GM19463 (cell line): ENCODE measurements around the gene PPP6R1.

Experiments used
- ATAC-seq: cut with Tn5 transposase; IDR thresholded peaks from one replicate; pipeline ENCODE4 v1.9.1; 2021; ENCODE audit warnings: mild to moderate bottlenecking, moderate library complexity; ENCODE audit not compliant: unreplicated experiment

The PPP6R1 gene, protein sequence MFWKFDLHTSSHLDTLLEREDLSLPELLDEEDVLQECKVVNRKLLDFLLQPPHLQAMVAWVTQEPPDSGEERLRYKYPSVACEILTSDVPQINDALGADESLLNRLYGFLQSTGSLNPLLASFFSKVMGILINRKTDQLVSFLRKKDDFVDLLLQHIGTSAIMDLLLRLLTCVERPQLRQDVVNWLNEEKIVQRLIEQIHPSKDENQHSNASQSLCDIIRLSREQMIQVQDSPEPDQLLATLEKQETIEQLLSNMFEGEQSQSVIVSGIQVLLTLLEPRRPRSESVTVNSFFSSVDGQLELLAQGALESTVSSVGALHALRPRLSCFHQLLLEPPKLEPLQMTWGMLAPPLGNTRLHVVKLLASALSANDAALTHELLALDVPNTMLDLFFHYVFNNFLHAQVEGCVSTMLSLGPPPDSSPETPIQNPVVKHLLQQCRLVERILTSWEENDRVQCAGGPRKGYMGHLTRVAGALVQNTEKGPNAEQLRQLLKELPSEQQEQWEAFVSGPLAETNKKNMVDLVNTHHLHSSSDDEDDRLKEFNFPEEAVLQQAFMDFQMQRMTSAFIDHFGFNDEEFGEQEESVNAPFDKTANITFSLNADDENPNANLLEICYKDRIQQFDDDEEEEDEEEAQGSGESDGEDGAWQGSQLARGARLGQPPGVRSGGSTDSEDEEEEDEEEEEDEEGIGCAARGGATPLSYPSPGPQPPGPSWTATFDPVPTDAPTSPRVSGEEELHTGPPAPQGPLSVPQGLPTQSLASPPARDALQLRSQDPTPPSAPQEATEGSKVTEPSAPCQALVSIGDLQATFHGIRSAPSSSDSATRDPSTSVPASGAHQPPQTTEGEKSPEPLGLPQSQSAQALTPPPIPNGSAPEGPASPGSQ

GRCh38 chr19:55258828-55259539, at the start of gene PPP6R1:
Gene PPP6R1, minus strand, starts transcription at chr19:55259017. Its CDS starts 11,914 bp downstream, at chr19:55247103.
- ATAC-seq = peak; percentile 72

GRCh38 chr19:55308281-55308680, 49.5 kb upstream of the PPP6R1 start:
- no peak for ATAC-seq

- ATAC-seq = no peak
Measured at GRCh38 chr19:55306712-55307111, 47.9 kb upstream of the PPP6R1 start.

DNA sequence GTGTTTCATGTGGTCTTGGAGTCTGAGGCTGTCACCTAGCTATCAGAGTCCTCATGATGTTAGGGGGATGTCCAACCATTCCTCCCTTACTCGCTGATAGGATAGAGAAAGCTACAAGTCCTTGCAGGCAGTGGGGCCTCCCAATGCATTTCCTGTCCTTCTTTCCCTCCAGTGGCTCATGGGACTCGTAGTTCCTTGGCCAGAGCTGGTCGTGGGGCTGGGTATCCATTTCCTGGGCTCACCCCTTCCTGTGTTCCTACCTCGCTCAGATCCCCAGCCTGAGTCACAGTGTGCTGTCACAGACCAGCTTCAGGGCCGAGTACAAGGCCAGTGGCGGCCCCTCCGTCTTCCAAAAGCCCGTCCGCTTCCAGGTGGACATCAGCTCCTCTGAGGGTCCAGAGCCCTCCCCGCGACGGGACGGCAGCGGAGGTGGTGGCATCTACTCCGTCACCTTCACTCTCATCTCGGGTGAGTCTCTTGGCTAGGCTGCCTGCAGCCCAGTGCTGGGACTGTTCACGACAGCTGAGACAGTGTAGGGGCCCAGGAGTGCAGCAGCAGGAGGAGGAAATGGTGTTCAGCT, 47.3 kb upstream of the PPP6R1 start:
- ATAC-seq = no peak

- no peak for ATAC-seq
Measured at GRCh38 chr19:55305491-55305890, 46.7 kb upstream of the PPP6R1 start.

GRCh38 chr19:55304980-55305379, 46.2 kb upstream of the PPP6R1 start:
- ATAC-seq = no peak

GRCh38 chr19:55304279-55304978, 45.6 kb upstream of the PPP6R1 start:
- ATAC-seq = no peak

GRCh38 chr19:55303477-55303876, 44.7 kb upstream of the PPP6R1 start:
- no peak for ATAC-seq

GRCh38 chr19:55302318-55302703, 43.5 kb upstream of the PPP6R1 start:
- ATAC-seq = no peak

DNA sequence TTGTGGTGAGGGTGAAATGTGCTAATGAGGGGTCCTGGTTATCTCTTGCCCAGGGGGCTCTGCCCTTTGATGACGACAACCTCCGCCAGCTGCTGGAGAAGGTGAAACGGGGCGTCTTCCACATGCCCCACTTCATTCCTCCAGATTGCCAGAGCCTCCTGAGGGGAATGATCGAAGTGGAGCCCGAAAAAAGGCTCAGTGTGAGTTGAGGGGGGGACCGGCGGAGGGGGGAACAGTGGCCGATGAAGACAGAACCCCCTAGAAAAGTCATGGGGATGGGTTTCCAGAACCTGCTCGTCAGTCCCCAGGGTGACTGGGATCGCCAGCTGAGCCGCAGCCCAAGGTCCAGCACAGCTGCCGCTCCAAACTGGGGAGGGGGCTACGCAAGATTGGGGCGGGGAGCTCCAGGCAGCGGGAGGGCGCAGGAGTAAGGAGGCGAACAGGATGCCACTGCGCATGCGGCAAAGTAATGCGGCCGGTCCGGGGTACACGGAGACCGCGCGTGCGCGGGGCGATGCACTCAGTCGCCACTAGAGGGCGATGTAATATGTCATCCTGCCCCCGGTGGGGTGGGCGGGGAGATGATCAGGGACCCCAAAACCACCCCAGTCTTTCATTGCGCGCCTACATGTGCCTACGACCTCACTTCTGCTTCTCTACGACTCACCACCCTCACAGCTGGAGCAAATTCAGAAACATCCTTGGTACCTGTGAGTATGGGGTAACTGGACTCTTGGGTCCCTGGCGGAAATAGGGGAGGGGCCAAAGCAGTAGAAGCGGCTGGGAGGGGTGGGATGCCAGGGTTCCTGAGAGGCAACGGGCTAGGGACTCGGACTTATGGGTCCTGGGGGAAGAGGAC, 42.9 kb upstream of the PPP6R1 start:
- ATAC-seq = peak; percentile 79

DNA sequence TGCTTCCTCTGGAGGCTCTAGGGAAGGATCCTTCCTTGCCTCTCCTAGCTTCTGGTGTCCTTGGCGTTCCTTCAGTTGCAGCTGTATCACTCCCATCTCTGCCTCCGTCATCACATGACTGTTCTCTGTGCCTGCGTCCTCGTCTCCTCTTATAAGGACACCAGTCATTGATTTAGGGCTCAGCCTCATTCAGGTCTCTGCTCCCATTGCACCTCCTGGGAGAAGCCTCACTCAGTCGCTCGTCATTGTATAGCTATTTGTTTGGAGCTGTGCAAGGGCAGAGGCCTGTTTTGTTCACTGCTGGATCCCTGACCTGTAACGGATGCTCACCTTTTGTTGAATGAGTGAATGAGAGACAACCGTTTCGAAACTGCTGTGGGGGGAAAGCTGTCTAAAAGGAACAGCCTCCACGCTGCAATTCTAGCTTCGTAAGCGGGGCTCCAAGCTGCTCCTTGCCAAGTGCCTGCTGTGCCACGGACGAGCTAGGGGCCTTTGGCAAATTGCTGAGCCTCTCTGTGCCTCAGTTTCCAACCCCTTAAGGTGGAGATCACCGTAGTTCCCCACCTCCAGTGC, 42.2 kb upstream of the PPP6R1 start:
- ATAC-seq = no peak

- no peak for ATAC-seq
Measured at GRCh38 chr19:55299991-55300390, 41.2 kb upstream of the PPP6R1 start.

DNA sequence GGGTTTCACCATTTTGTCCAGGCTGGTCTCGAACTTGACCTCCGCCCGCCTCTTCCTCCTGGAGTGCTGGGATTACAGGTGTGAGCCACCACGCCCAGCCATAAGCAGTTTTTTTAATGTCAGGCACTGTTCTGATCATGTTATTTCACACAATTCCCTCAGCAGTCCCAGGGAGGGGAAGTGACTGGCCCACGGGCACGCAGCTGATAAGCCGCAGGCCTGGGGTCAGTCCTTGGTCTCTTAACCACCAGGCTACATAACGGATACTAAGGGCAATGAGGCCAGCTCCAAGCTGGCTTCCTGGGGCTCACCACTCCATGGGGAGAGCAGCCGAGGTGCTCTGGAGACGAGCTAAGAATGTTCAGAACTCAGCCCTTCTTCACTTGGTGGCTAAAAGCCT, 38.5 kb upstream of the PPP6R1 start:
- no peak for ATAC-seq

DNA sequence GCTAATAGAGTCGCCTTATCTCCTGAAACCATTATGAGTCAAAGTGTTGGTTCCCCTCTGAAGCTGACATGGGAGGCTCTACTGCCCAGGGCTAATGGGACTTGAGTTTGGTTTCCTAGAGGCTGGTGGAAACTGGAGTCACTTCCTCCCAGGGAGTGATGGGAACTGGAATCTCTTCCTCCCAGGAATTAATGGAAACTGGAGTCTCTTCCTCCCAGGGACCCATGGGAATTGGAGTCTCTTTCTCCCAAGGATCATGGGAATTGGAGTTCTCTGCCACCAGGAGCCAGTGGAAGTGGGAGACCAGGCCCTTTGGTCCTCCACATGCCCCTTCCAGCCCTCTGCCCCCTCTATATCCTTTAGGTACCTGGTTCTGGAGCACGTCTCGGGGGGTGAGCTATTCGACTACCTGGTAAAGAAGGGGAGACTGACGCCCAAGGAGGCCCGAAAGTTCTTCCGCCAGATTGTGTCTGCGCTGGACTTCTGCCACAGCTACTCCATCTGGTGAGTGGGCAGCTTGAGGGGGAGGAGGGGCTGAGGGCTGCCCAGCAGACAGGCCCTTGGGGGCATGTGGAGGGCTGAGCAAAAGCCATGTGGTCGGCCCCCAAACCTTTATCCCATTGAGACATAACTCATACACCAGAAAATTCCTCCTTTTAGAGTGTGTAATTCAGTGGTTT, 30.4 kb upstream of the PPP6R1 start:
- ATAC-seq = no peak

DNA sequence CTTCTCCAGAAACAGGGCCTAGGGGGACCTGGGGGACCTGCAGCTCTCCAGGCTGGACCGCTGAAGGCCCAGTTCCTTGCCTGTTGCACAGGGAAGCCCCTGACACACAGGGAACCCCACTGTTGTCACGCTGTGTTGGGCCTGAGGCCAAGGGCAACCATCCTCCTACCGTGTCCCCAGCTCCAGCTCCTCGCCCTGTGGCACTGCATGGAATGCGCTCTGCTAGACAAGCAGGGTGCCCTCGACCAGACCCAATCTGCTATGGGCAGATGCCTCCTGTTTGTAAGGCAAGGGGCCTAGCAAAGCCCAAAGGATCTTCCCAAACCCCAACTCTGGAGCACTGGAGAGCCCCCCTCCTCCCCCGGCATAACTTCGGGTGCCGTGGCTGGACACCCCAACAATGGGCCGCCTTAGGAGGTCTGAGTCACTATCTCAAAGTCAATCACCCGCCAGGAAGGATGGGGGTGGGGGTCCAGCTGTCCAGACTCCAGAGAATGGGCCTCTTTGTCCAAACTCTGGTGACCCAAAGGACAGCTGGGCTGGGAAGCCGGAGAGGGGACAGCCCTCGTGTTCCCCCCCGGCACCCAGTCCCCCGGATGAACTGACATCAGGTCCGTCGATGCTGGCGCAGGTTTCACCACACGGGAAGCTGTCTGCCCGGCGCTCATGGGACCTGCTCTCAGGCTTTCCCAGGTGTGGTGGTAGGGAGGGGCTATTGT, 28.7 kb upstream of the PPP6R1 start:
- ATAC-seq = no peak

DNA sequence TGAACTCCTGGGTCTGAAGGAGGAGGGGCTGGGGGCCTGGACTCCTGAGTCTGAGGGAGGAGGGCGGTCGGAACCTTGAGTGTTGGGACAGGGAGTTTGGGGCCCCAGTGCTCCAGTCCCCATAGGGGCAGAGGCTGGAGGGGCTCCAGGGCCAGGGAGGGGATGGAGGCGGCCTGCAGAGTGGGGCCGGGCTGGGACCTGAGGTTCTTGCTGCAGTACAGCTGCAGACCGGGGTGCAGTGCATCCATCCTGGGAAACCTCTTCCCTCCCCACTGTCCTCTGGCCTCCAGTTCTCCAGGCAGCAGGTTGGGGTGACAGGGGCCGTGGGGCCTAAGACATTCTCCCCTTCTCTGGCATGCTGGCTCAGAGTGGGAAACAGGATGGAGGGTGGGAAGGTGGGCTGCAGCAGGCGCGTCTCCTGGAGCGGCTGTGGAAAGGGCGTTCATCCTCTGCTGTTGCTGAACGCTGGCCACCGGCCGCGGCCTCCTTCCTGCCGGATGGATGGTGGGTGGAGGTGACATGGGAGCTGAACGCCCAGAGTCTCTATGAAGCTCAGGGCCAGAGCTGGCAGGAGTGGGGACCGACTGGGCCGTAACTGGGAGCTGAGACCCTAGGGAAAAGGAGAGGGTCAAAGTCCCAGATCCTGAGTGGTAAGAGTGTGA, 26.5 kb upstream of the PPP6R1 start:
- ATAC-seq = no peak

GRCh38 chr19:55284405-55285058, 25.7 kb upstream of the PPP6R1 start:
- no peak for ATAC-seq
